GM12872 (cell line): ENCODE results near the gene HTR5A.

Experiments
- TF ChIP-seq, protein P1 (sequence below): IDR thresholded peaks from 3 replicates; pipeline ENCODE4 v1.5.1; 2011; ENCODE audit warnings: low read depth, mild to moderate bottlenecking, low read length, moderate library complexity; ENCODE audit not compliant: insufficient read depth

Gene HTR5A

DNA sequence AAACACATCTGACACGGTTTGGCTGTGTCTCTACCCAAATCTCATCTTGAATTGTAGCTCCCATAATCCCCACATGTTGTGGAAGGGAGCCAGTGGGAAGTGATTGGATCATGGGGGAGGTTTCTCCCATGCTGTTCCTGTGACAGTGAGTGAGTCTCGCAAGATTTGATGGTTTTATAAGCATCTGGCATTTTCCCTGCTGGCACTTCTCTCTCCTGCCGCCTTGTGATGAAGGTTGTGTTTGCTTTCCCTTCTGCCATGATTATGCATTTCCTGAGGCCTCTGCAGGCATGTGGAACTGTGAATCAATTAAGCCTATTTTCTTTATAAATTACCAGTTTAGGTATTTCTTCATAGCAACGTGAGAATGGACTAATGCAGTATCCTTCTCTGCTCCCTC, 5.9 kb upstream of the HTR5A start:
- TF ChIP-seq, protein P1, sequence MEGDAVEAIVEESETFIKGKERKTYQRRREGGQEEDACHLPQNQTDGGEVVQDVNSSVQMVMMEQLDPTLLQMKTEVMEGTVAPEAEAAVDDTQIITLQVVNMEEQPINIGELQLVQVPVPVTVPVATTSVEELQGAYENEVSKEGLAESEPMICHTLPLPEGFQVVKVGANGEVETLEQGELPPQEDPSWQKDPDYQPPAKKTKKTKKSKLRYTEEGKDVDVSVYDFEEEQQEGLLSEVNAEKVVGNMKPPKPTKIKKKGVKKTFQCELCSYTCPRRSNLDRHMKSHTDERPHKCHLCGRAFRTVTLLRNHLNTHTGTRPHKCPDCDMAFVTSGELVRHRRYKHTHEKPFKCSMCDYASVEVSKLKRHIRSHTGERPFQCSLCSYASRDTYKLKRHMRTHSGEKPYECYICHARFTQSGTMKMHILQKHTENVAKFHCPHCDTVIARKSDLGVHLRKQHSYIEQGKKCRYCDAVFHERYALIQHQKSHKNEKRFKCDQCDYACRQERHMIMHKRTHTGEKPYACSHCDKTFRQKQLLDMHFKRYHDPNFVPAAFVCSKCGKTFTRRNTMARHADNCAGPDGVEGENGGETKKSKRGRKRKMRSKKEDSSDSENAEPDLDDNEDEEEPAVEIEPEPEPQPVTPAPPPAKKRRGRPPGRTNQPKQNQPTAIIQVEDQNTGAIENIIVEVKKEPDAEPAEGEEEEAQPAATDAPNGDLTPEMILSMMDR, result no peak

DNA sequence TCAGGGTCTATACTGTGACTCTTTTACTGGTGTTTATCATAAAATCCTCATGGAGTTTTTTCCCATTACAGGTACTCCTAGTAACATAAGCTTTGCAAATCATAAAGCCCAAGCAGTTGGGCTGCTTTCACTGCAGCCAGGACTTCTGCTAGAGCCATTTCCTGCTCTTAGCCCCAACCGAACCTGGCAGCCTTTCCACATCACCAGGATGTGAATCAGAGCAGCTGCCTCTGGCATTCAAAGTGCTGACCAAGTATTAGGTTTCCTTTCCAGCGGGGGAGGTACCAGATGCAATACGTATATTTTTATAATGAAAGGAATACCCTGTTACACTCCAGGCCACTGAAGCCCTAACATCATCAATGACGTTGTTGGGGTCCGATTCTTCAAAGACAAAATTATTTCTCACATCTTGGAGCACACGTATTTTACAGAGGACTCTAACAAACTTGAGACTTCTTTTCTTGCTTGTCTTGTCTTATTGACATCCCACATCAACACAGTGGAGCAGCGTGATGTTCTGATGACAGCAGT, 3.6 kb upstream of the HTR5A start:
- TF ChIP-seq, protein P1, result no peak

DNA sequence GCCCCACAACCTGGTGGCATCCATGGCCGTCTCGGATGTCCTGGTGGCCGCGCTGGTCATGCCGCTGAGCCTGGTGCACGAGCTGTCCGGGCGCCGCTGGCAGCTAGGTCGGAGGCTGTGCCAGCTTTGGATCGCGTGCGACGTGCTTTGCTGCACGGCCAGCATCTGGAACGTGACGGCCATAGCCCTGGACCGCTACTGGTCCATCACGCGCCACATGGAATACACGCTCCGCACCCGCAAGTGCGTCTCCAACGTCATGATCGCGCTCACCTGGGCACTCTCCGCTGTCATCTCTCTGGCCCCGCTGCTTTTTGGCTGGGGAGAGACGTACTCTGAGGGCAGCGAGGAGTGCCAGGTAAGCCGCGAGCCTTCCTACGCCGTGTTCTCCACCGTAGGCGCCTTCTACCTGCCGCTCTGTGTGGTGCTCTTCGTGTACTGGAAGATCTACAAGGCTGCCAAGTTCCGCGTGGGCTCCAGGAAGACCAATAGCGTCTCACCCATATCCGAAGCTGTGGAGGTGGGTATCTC, 1.1 kb downstream of the HTR5A start:
- TF ChIP-seq, protein P1, result no peak

GRCh38 chr7:155071916-155072571, 1.9 kb downstream of the HTR5A start:
- TF ChIP-seq, protein P1, result no peak

GRCh38 chr7:155073922-155074321, 3.8 kb downstream of the HTR5A start:
- TF ChIP-seq, protein P1, result no peak

DNA sequence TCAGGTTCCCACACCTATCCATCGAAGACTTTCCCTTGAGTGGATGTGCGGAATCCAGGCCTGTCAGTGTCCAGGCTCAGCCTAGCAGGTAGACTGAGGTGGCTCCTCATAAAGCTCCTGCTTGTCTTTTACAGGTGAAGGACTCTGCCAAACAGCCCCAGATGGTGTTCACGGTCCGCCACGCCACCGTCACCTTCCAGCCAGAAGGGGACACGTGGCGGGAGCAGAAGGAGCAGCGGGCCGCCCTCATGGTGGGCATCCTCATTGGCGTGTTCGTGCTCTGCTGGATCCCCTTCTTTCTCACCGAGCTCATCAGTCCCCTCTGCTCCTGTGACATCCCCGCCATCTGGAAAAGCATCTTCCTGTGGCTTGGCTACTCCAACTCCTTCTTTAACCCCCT, 13.9 kb downstream of the HTR5A start:
- TF ChIP-seq, protein P1, result no peak

GRCh38 chr7:155084969-155085368, 14.8 kb downstream of the HTR5A start:
- TF ChIP-seq, protein P1, result no peak
